ENCODE measurements around the gene ZNF516.

GRCh38 chr18:76499637-76500340 is 4.7 kb upstream of the ZNF516 start:
- TF ChIP-seq CTCF (IDR thresholded peaks at IDR 0.05; ENCODE audit: borderline replicate concordance, extremely low read depth, low read length, poor library complexity, severe bottlenecking) (no peak), EZH2 (IDR thresholded peaks at IDR 0.05; ENCODE audit: borderline replicate concordance, low read depth, low read length, severe bottlenecking) (no peak)
